Measurements from ENCODE around the gene ACSBG1.
"Not testable (repeated sequence)": the region's sequence is repeated elsewhere in the genome, so short reads cannot be mapped to it uniquely, and the experiment has no call there.

Gene ACSBG1

DNA sequence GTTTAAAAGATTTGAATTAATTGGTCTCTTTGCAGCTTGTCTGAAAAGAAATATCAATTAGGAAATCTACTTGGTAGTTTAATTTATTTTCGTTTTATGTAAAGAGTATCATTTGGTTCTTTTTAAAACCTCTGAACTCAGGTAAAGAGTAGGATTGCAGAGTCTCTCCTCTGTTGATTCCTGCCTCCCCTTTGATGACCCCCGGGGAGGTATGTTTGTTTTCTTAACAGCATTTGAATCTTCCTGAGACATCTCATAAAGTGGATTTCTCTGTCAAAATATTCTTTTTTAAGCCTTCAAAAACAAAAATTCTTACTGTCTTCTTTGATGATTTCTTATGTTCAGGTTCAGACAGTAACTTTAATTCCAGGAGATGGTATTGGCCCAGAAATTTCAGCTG is 77.2 kb downstream of the ACSBG1 start:
- no peak for DNase-seq (ENCODE audit: low spot score)
- TF ChIP-seq, protein P1, sequence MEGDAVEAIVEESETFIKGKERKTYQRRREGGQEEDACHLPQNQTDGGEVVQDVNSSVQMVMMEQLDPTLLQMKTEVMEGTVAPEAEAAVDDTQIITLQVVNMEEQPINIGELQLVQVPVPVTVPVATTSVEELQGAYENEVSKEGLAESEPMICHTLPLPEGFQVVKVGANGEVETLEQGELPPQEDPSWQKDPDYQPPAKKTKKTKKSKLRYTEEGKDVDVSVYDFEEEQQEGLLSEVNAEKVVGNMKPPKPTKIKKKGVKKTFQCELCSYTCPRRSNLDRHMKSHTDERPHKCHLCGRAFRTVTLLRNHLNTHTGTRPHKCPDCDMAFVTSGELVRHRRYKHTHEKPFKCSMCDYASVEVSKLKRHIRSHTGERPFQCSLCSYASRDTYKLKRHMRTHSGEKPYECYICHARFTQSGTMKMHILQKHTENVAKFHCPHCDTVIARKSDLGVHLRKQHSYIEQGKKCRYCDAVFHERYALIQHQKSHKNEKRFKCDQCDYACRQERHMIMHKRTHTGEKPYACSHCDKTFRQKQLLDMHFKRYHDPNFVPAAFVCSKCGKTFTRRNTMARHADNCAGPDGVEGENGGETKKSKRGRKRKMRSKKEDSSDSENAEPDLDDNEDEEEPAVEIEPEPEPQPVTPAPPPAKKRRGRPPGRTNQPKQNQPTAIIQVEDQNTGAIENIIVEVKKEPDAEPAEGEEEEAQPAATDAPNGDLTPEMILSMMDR (conservative IDR thresholded peaks at IDR 0.05; ENCODE audit: low read depth), result no peak

DNA sequence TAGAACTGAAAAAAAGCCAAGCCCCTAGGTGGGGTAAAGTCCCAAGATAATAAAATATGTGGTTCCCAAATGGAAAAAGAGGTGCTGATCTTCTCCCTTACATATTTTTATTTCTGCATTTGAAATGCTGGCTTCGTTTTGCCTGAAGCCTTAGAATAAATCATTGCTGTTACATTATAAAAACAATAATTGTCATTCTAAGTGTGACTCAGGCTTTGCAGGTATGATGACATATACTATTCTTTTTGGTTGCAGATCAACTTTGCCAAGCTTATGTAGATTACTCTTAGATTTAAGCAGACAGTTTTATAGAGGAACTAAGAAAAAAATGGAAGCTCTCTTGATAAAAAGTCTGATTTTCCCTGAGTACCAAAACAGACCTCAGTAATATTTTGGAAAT is 77.7 kb downstream of the ACSBG1 start:
- ChIA-PET POLR2A (ENCODE audit: low non-redundant PET) (no interaction called here), CTCF (interaction anchor here (0.6 to 2.0 kb wide), 3 partner anchors 30 to 189 kb away, joined by 3 to 7 read pairs (median 3); no protein-coding TSS in a partner anchor)
- TF ChIP-seq, protein P1 (conservative IDR thresholded peaks at IDR 0.05; ENCODE audit: low read depth), result no peak
- no peak overlapping the region for H3K27ac ChIP-seq
- DNase-seq (ENCODE audit: low spot score), result no peak

More for the DNA sequence above, 77.2 kb downstream of the ACSBG1 start:
- ChIA-PET CTCF (interaction anchor here (2.0 kb wide), 1 partner anchor 44 kb away, joined by 7 read pairs; no protein-coding TSS in a partner anchor), POLR2A (ENCODE audit: low non-redundant PET) (no interaction called here)
- no peak overlapping the region for H3K27ac ChIP-seq

DNA sequence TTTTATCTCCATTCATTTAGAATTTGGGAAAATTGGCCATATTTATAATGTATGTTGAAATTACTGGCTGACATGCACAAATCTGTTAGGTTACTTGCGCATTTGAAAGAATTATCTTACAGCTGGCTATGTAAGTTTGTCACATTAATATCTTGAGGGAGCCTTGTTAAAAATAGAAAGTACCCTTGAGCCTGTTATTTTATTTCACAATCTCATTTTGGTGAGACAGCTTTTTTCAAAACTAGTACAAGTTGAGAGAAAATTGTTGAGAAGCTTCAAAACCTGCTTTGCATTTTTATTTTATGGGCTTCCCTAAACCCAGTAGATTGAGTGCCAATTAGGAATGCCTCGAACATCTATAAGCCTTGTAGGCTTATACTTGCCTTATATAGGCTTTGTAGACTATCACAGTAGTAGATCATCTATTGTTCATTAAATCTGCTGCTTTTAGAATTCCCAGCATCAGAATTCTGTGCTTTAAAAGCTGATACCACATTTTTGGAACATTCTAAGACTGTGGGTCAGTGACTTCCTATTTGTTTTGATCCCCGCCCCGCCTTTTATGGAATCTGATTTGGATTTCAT is 78.9 kb downstream of the ACSBG1 start:
- no peak for DNase-seq (ENCODE audit: low spot score)
- no peak overlapping the region for H3K27ac ChIP-seq
- TF ChIP-seq, protein P1 (conservative IDR thresholded peaks at IDR 0.05; ENCODE audit: low read depth), result no peak
- POLR2A ChIA-PET (ENCODE audit: low non-redundant PET), result no interaction called here
- CTCF ChIA-PET, result no interaction called here

DNA sequence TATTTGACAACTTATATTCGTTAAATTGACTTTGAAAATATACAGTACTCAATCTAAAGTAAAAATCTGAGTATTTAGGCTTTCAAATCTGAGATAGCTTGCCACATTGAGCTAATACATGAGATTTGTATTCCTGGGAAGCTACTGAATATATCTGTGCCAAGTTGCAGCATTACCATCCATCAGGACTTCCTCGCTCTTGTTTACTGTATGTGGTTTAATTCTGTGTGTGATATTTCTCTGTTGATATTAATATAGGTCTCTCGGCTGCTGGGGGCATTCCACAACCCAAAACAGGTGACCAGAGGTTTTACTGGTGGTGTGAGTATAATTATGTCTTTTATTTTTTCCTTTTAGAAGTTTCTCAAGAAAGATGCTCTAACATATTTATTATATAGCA is 79.4 kb downstream of the ACSBG1 start:
- no peak overlapping the region for H3K27ac ChIP-seq
- DNase-seq (ENCODE audit: low spot score), result no peak
- ChIA-PET CTCF (interaction anchor here (0.5 kb wide), 1 partner anchor 25 kb away, joined by 3 read pairs; no protein-coding TSS in a partner anchor), POLR2A (ENCODE audit: low non-redundant PET) (no interaction called here)
- TF ChIP-seq, protein P1 (conservative IDR thresholded peaks at IDR 0.05; ENCODE audit: low read depth), result no peak

DNA sequence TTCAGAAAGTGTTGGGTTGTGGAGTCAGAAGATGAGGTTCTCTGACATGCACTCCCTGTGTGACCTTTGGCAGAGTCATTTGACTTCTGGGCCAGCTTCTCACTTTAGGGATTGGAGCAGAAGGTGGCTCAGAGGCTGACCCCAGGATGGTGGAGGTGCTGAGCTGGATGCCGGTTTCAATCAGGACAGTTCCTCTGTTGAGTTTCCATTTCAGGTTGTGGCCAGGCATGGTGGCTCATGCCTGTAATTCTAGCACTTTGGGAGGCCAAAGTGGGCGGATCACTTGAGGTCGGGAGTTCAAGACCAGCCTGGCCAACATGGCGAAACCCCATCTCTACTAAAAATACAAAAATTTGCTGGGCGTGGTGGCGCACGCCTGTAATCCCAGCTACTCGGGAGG is 83.3 kb downstream of the ACSBG1 start:
- H3K27ac ChIP-seq; DNase-seq (ENCODE audit: low spot score); POLR2A ChIA-PET (ENCODE audit: low non-redundant PET): not testable (repeated sequence)
- CTCF ChIA-PET, result interaction anchor here (0.5 kb wide), 1 partner anchor 528 kb away, joined by 4 read pairs; no protein-coding TSS in a partner anchor

DNA sequence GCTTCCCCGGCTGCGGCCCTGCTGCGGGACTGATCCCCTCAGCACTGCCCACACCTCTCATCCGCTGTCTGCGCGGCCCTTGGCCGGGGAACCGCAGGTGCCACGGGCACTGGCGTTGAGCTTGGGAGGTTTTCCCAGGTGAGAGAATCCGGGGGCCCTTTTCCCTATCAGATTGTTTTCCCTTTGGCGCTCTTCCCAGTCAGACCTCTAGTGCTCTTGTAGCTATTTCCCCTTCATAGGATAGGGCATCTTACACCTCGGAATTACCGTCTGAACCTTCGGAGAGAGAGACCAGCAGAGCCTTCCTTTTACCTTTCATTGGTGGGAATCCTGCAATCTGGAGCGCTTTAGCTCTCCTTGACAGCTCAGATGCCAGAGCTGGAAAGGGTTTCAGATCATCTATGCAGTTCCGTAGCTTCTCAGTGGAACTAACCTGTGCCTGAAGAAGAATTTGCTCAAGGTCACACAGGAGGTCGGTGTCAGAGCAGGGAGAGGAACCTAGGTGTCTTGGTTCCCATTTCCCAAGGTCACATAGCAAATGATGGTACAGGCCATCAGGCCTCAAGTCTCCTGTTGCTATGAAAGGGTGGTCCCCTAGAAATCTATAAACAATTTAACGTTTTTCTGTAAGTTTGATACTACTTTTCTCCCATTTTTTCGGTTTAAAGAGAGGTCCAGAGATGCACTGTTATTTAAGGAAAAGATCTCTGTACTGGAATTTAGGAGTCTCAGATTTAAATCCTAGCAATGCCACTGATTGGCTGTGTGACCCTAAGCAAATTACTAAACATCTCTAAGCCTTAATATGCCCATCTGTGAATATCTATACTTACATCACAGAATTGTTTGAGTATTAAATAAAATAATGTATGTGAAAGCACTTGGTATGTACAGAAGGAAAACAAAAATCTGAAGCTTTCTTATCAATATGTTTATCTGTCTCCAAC is 84.3 kb downstream of the ACSBG1 start:
- CTCF ChIA-PET, result interaction anchor here (0.6 to 1.8 kb wide), 3 partner anchors 18 to 189 kb away, joined by 3 to 5 read pairs (median 5); partner anchors contain the start of gene CIB2

More for the DNA sequence above, 84.3 kb downstream of the ACSBG1 start:
- peak overlapping the region; percentile 78 for H3K27ac ChIP-seq
- POLR2A ChIA-PET (ENCODE audit: low non-redundant PET), result no interaction called here
- TF ChIP-seq, protein P1 (conservative IDR thresholded peaks at IDR 0.05; ENCODE audit: low read depth), result no peak
- peak; percentile 40 for DNase-seq (ENCODE audit: low spot score)

Data from RWPE1 (cell line).